MCF 10A (cell line): ENCODE data around the gene SMURF2. TPM values are rescaled to one million over a fixed set of nuclear protein-coding genes. Genes with fewer than 3 reads are reported as not detected.
"Not testable (repeated sequence)": the region's sequence is repeated elsewhere in the genome, so short reads cannot be mapped to it uniquely, and the experiment has no call there.

Source experiments
- BruUV-seq: library from RNA; stranded (reverse); fragments of 400-500 nt; replicated peaks from 2 replicates; lab custom pipeline; 2021; lab: Mats Ljungman, UMichigan
- CTCF ChIA-PET: fragments of 300-600 bp; sonication (Branson Sonifier 250); formaldehyde crosslinking; extraction: SDS; loops from one replicate; lab custom pipeline; 2021; ENCODE audit warnings: antibody characterized with exemption, inconsistent platforms; lab: Yijun Ruan, JAX
- POLR2A ChIA-PET: fragments of 300-600, 350-650 bp; sonication (Branson Sonifier 250); formaldehyde crosslinking; extraction: SDS; loops from one replicate; lab custom pipeline; 2020; ENCODE audit warnings: antibody characterized with exemption, inconsistent platforms; lab: Yijun Ruan, JAX
- DNase-seq: peaks from one replicate; pipeline ENCODE4 v3.0.0-alpha.2; 2018; ENCODE audit not compliant: unreplicated experiment
- H3K27ac Mint-ChIP-seq: one replicate; pipeline ENCODE4 v1.8.0; 2022; ENCODE audit warnings: mild to moderate bottlenecking, low read depth, mixed read lengths; ENCODE audit not compliant: unreplicated experiment
- H3K27me3 Mint-ChIP-seq: one replicate; pipeline ENCODE4 v1.8.0; 2022; ENCODE audit warnings: mixed read lengths; ENCODE audit not compliant: insufficient read depth, unreplicated experiment
- H3K36me3 Mint-ChIP-seq: one replicate; pipeline ENCODE4 v1.8.0; 2022; ENCODE audit warnings: mild to moderate bottlenecking, moderate library complexity, mixed read lengths; ENCODE audit not compliant: insufficient read depth, unreplicated experiment
- H3K4me1 Mint-ChIP-seq: one replicate; pipeline ENCODE4 v1.8.0; 2022; ENCODE audit warnings: mixed read lengths; ENCODE audit not compliant: insufficient read depth, unreplicated experiment
- H3K4me3 Mint-ChIP-seq: one replicate; pipeline ENCODE4 v1.8.0; 2022; ENCODE audit warnings: mild to moderate bottlenecking, moderate library complexity, mixed read lengths; ENCODE audit not compliant: unreplicated experiment
- H3K9me3 Mint-ChIP-seq: one replicate; pipeline ENCODE4 v1.8.0; 2022; ENCODE audit warnings: mixed read lengths; ENCODE audit not compliant: unreplicated experiment
- CTCF ChIP-seq: fragments of 200-600 bp; IDR thresholded peaks from one replicate; pipeline ENCODE4 v1.8.0; 2022; ENCODE audit warnings: antibody characterized with exemption, mild to moderate bottlenecking; ENCODE audit not compliant: unreplicated experiment
- intact Hi-C: fragments of 100-400 bp; cut with micrococcal nuclease; formaldehyde crosslinking; loops from 2 replicates; pipeline ENCODE4 v1.14.1; 2022
- total RNA-seq: library from RNA; stranded (reverse); gene quantifications from 2 replicates; pipeline ENCODE4 v1.2.3, GENCODE V29; 2022

SMURF2 gene
- total RNA-seq, 1 experiment from 2014 or later: 55.8 TPM

DNA sequence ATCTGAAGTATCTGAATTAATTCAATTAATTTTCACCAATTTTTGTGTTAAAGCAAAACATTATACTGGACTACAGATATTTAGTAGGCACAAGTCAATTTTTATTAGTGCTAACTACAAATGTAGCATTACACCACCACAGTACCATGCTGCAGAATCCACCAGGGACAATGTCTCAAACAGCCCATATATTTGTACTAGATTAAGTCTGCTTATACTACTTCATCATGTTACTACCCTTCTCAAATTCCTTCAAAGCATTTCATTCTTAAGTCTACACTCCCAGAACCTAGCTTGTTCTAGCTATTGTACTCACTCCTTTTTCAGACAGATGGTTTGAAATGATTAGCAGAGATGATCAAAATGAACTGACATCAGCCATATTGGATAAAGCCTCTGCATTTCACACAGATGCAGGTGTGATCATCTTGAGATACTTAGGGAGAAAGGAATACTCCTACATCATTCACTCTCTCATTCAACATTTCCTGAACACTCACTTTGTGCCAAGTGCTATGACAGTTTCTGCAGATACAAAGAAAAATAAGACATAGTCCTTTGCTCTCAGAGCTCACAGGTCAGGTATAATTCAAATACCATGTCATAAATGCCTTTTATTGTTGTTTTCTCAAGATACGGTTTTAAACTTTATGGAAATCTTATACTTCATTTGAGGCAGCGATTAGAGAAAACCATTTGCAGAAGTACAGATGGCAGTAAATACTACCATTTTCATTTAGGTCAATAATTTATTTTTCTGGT lies 47.7 kb downstream of the SMURF2 start:
- peaks cover 27% of the 10 kb centered on the region for H3K4me1 Mint-ChIP-seq
- no TSS peak for BruUV-seq

DNA sequence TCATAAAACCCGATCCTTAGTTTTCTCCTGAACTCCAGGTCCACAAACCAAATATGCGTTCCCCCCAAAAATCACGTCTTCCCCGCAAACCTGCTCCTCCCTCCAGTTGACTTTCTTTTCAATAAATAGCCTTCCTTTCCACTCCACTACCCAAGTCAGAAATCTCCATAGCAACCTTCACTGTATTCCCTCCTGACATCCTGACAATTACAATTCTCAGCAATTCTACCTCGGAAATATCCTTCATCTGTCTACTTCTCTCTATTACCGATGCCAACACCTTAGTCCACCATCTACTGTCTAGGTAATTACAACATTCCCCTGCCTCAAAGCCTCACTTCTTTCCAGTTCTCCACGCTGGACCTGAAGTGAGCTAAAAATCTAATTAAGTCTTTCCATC lies 50.7 kb downstream of the SMURF2 start:
- no peaks in the 10 kb centered on the region for H3K27me3 Mint-ChIP-seq
- no peak overlapping the region for H3K27ac Mint-ChIP-seq
- BruUV-seq: no TSS peak
- intact Hi-C loops: no loop called here
- H3K4me1 Mint-ChIP-seq: peaks cover 28% of the 10 kb centered on the region
- CTCF ChIA-PET: interaction anchor here (0.6 kb wide), 1 partner anchor 12 kb away, joined by 3 read pairs; no protein-coding TSS in a partner anchor
- H3K4me3 Mint-ChIP-seq: no peak overlapping the region
- POLR2A ChIA-PET: interaction anchor here (0.8 kb wide), 1 partner anchor 15 kb away, joined by 3 read pairs; no protein-coding TSS in a partner anchor
- no peaks in the 10 kb centered on the region for H3K9me3 Mint-ChIP-seq
- TF ChIP-seq CTCF: no peak
- no peak for DNase-seq
- H3K36me3 Mint-ChIP-seq: no peaks in the 10 kb centered on the region

More for the DNA sequence above, 47.7 kb downstream of the SMURF2 start:
- ChIA-PET CTCF (interaction anchor here (1.5 kb wide), 2 partner anchors 11 to 37 kb away, joined by 3 to 6 read pairs; no protein-coding TSS in a partner anchor), POLR2A (interaction anchor here (0.6 to 3.0 kb wide), 2 partner anchors 9 to 228 kb away, joined by 3 to 17 read pairs; no protein-coding TSS in a partner anchor)
- Mint-ChIP-seq H3K27me3 (no peaks in the 10 kb centered on the region), H3K27ac (peak overlapping the region; percentile 65), H3K4me3 (no peak overlapping the region), H3K9me3 (no peaks in the 10 kb centered on the region), H3K36me3 (no peaks in the 10 kb centered on the region)
- TF ChIP-seq CTCF: no peak
- intact Hi-C loops: no loop called here
- no peak for DNase-seq

DNA sequence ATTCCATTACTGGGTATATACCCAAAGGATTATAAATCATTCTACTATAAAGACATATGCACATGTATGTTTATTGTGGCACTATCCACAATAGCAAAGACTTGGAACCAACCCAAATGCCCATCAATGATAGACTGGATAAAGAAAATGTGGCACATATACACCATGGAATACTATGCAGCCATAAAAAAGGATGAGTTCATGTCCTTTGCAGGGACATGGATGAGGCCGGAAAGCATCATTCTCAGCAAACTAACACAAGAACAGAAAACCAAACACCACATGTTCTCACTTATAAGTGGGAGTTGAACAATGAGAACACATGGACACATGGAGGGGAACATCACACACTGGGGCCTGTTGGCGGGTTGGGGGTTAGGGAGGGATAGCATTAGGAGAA lies 51.9 kb downstream of the SMURF2 start:
- H3K36me3 Mint-ChIP-seq, BruUV-seq, H3K9me3 Mint-ChIP-seq, POLR2A ChIA-PET, intact Hi-C loops, H3K27ac Mint-ChIP-seq, DNase-seq, H3K27me3 Mint-ChIP-seq, H3K4me3 Mint-ChIP-seq: not testable (repeated sequence)
- CTCF ChIA-PET: interaction anchor here (0.7 kb wide), 1 partner anchor 66 kb away, joined by 3 read pairs; no protein-coding TSS in a partner anchor
- peaks cover 26% of the 10 kb centered on the region for H3K4me1 Mint-ChIP-seq

DNA sequence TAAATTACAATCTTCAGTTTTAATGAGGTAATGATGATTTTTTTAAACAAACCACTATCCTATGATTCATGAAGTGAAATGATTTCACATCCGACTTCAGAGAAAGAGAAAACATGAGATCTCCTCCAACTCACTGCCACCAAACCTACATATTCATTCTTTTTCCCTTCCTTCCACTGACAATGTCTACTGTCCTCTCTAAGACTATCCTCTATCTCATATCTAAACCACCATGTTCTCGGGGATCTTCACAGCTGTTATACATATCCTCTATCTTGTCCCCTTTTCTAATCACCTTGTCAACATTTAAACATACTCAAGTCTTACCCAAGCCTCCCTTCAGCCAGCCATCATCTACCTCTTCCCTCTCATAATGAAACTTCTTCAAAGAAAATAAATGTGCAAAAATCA lies 53.5 kb downstream of the SMURF2 start:
- Mint-ChIP-seq H3K4me3 (no peak overlapping the region), H3K9me3 (no peaks in the 10 kb centered on the region), H3K4me1 (peaks cover 13% of the 10 kb centered on the region), H3K27ac (peak overlapping the region; percentile 44), H3K36me3 (no peaks in the 10 kb centered on the region), H3K27me3 (no peaks in the 10 kb centered on the region)
- intact Hi-C loops: no loop called here
- ChIA-PET CTCF (no interaction called here), POLR2A (interaction anchor here (1.2 kb wide), 1 partner anchor 12 kb away, joined by 5 read pairs; no protein-coding TSS in a partner anchor)
- BruUV-seq: no TSS peak
- peak; percentile 18 for DNase-seq
- TF ChIP-seq CTCF: no peak
